HG03575 (cell line): Measurements from ENCODE around the gene CYB561A3.

Experiments used
- ATAC-seq: cut with Tn5 transposase; IDR thresholded peaks from one replicate; pipeline ENCODE4 v1.9.1; 2021; ENCODE audit not compliant: unreplicated experiment, insufficient number of reproducible peaks, low FRiP score; ENCODE audit errors: extremely low read depth

Gene CYB561A3

GRCh38 chr11:61332797-61333549, 28.7 kb downstream of the CYB561A3 start, which contains the start of the genes DDB1 and TKFC:
DDB1 (minus strand) TSS chr11:61333105; CDS start chr11:61332968, 137 bp downstream.
TKFC (plus strand) TSS chr11:61333228; CDS start chr11:61334729, 1,501 bp downstream.
- no peak for ATAC-seq

GRCh38 chr11:61332281-61332796, 29.3 kb downstream of the CYB561A3 start:
- ATAC-seq = no peak

GRCh38 chr11:61331651-61332050, 30.0 kb downstream of the CYB561A3 start:
- no peak for ATAC-seq

- ATAC-seq = no peak
These were observed 31.8 kb downstream of the CYB561A3 start for GRCh38 chr11:61329871-61330270.

GRCh38 chr11:61328351-61328750, 33.3 kb downstream of the CYB561A3 start:
- ATAC-seq = no peak

- ATAC-seq = no peak
These were observed 34.0 kb downstream of the CYB561A3 start for GRCh38 chr11:61327669-61328071.

GRCh38 chr11:61325649-61326414, 35.9 kb downstream of the CYB561A3 start:
- ATAC-seq = no peak

- no peak for ATAC-seq
These were observed 46.4 kb downstream of the CYB561A3 start for GRCh38 chr11:61315260-61315659.

GRCh38 chr11:61310749-61311148, 50.9 kb downstream of the CYB561A3 start:
- no peak for ATAC-seq

GRCh38 chr11:61309739-61310138, 51.9 kb downstream of the CYB561A3 start:
- no peak for ATAC-seq

- no peak for ATAC-seq
These were observed 52.5 kb downstream of the CYB561A3 start for GRCh38 chr11:61309141-61309540.

GRCh38 chr11:61307354-61307753, 54.3 kb downstream of the CYB561A3 start:
- no peak for ATAC-seq

- no peak for ATAC-seq
These were observed 55.5 kb downstream of the CYB561A3 start for GRCh38 chr11:61306221-61306620.

GRCh38 chr11:61305417-61305816, 56.3 kb downstream of the CYB561A3 start:
- no peak for ATAC-seq

GRCh38 chr11:61303725-61304124, 58.0 kb downstream of the CYB561A3 start:
- no peak for ATAC-seq

- no peak for ATAC-seq
These were observed 59.1 kb downstream of the CYB561A3 start for GRCh38 chr11:61302550-61302949.
